ENCODE results near the gene CENPU.

Gene CENPU

DNA sequence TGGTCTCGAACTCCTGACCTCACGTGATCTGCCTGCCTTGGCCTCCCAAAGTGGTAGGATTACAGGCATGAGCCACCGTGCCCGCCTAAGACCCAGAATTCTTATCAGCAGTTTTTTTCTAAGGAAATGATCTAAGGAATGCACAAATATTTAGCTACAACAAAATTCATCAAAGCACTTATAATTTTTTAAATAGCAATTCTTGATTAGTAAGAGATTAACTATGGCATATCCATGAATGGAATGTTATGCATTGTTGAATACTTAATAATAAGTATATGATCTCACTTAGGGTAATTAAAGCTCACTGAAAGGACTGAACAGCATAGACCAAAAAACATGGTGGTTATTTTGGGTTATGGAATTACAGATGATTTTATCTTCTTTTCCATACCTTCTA, 18.4 kb downstream of the CENPU start:
- no peak for DNase-seq (ENCODE audit: low read depth, low spot score)
- H3K27ac ChIP-seq: no peak overlapping the region

DNA sequence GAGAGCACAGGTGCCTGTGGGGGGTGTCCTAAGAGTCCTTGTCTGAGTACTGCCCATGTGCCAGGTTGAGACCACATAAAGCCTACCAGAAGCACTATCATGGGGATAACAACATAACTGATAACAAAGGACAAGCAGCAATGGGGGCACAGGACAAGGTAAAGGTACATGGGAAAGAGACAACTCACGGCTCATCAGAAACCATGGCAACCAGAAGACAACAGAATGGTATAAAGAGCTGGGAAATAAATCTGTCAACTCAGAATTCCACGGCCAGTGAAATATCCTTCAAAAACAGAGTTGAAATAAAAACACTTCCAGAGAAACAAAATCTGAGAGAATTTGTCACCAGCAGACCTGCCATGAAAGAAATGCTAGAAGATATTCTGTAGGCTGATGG, 20.0 kb downstream of the CENPU start:
- no peak for DNase-seq (ENCODE audit: low read depth, low spot score)
- no peak overlapping the region for H3K27ac ChIP-seq

DNA sequence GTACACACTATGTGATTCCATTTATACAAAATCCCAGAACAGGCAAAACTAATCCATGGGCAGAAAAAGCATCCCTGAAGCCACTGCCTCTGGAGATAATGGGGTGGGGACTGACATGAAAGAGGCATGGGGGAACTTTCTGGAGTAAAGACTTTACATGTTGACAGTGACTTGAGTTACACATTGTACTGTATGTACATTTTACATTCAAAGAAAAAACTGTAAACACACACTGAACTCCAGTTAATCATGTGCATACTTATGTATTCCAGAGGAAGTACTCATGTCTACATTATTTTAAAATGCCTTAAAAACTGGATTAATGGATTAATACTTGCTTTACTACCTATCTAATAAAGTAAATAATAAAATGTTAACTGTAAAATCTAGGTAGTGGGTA, 21.6 kb downstream of the CENPU start:
- no peak overlapping the region for H3K27ac ChIP-seq
- no peak for DNase-seq (ENCODE audit: low read depth, low spot score)

DNA sequence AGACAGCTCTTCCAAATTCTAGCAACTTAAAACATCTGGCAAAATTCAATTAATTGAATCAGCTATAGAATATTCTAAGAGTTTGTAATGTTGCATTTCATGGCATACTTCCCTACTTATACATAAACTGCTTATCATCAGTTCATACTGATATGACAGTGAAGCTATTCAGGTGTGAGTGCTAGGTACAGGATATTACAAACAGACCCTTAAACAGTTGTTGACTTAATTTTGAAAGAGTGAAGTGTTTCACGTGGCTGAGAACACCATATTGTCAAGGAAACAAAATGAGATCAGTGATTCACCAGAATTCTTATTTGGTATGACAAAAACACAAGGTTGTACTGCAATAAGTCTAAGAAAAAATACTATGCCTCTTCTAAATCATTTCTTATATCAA, 27.4 kb downstream of the CENPU start:
- DNase-seq (ENCODE audit: low read depth, low spot score): no peak
- H3K27ac ChIP-seq: no peak overlapping the region

DNA sequence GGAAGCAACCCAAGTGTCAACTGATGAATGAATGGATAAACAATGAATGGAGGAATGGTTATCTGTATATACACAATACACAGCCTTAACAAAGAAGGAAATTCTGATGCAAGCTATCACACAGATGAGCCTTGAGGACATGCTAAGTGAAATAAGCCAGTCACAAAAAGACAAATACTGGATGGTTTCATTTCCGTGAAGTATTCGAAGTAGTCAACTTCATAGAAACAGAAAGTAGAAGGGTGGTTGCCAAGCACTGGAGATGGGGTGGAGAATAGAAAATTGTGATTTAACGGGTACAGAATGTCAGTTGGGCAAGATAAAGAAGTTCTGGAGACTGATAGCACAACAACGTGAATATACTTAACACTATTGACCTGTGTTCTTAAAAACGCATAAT, 28.2 kb downstream of the CENPU start:
- no peak overlapping the region for H3K27ac ChIP-seq
- DNase-seq (ENCODE audit: low read depth, low spot score): no peak

DNA sequence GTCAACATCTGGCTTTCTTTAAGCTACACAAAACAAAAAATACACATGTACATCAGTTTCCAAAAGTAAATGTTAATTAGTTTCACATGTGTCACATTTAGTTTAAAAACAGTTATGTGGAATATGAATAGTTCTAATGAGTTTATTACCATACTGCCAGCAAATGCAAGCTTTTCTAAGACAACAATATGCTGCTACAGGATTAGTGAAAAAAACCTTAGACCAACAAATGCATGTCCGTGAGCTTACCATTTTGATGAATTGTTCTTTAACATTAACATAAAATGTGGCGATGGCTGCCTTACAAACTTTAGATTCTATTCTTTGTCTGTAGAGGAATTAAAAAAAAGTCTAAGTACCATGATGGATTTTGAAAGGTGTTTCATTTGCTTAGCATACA, 31.8 kb downstream of the CENPU start:
- no peak overlapping the region for H3K27ac ChIP-seq
- no peak for DNase-seq (ENCODE audit: low read depth, low spot score)

DNA sequence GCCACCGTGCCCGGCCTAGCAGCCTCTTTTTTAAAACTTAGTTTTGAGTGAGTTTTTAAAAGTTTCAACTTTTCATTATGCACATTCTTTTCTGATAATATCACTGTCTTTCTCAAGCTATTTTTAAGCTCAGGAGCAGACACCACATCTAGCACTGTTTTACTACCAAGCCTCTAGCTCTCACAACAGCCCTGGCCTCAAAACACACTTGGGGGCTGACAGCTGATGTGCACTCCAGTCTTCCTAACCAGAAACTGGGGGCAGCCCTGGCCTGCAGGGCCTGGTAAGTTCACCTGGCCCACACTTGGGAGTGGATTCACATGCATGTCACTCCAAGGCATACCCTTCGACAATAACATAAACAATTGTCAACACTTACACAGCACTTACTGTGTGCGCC, 34.0 kb downstream of the CENPU start:
- no peak for DNase-seq (ENCODE audit: low read depth, low spot score)
- H3K27ac ChIP-seq: no peak overlapping the region

DNA sequence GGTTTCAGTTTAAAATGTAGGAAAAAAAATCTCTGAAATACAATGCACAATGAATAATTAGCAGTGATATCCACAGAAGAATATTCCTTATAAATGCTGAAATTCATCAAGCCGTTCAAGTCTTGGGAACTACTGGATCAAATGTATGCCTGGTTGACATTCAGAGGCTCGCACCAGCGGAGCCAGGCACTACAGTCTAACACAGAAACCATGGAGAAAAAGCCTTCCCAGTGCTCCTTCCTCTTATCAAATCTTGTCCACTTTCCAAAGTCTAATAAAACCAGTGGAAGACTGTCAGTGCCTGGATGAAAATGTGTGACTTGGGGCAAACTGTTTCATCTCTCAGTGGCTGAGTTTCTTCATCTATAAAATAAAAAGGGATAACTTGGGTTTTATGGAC, 35.9 kb downstream of the CENPU start:
- H3K27ac ChIP-seq: no peak overlapping the region
- no peak for DNase-seq (ENCODE audit: low read depth, low spot score)

DNA sequence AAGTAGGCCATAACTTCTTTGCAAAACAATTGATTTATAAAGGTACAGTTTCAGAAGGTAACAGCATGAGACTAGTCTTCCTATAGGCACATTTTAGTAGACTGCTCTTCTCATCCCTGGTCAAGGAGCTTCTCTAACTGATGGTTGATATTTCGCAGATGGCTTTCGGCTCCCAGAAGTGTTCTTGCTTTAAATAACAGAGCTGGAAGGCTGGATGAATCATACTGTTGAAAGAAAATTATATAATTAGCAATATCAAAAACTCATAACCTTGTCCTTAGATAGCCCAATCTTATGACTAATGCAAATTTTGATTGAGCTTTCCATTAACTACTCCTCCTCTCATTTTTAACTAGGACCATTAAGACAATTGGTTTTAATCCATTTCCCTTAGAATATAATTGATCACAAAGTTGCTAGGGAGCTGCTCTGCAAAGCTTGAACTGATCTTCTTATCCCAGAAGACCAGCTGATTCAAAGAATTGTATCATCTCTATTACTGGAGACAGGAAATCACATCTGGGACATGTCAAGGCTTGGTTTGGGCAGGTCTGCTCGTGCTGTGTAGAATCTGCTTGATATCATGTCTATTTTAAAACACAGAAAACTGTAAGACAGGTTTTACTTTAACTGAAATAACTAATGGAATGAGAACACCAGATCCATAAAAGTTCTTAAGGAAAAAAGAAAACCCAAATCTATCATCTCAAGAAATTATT, 38.6 kb downstream of the CENPU start:
- H3K27ac ChIP-seq: peak overlapping the region; percentile 79

DNA sequence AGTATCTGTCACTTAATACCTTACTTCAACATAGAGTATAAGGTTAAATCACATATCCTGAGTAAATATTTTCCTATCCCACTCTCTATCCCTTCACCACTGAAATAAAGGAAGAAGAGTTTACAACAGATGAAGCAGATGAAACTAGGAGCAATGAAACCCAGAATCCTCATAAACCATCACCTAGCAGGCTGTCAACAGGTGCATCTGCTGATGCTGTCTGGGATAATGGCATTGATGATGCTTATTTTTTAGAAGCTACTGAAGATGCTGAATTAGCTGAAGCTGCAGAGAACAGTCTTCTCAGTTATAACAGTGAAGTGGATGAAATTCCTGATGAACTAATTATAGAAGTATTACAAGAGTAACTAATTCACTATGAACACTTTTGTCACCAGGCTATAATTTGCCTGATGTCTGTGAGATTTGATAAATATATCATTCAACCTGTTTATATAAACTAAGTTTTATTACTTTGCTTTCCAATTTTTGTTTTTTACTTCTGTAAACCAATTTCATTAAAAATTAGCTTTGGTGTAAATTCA, 39.4 kb downstream of the CENPU start:
- no peak for DNase-seq (ENCODE audit: low read depth, low spot score)

More for the DNA sequence above, 38.6 kb downstream of the CENPU start:
- peak; percentile 59 for DNase-seq (ENCODE audit: low read depth, low spot score)

DNA sequence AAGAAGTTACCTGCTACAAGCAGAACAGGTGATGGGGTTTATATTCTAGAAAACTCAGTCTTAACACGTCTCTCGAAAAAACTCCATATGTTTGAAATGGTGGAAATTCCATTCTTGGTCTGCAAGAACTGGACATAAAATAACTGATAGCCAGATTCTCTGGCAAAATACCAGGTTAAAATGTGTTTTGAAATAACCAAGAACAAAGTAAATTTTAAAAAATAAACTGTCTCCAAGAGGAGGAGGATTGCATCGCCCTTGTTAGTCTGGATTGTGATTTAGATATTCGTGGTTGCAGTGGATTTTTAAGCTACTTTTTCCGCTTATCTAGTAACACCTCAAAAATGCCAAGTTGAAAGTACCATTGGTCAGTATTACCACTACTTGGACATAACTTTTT, 40.8 kb downstream of the CENPU start:
- DNase-seq (ENCODE audit: low read depth, low spot score): no peak
- H3K27ac ChIP-seq: no peak overlapping the region

More for the DNA sequence above, 39.4 kb downstream of the CENPU start:
- peak overlapping the region; percentile 79 for H3K27ac ChIP-seq

DNA sequence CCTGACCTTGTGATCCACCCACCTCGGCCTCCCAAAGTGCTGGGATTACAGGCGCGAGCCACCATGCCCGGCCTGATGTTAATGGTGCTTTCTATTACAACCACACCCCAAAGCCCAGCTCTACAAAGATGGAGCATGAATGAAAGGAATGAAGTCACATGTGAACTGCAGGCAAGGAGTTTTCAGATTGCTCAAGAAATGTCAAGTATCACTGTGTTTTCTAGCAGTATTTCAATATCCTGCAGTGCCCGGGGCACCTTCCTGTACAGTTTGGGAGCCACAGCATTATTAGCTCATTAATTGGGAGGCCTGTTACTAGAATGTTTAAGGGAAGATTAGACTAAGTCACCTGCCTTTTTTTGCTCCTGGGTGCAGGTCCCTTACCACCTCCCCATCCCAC, 44.2 kb downstream of the CENPU start:
- DNase-seq (ENCODE audit: low read depth, low spot score): no peak
- peak overlapping the region; percentile 91 for H3K27ac ChIP-seq

DNA sequence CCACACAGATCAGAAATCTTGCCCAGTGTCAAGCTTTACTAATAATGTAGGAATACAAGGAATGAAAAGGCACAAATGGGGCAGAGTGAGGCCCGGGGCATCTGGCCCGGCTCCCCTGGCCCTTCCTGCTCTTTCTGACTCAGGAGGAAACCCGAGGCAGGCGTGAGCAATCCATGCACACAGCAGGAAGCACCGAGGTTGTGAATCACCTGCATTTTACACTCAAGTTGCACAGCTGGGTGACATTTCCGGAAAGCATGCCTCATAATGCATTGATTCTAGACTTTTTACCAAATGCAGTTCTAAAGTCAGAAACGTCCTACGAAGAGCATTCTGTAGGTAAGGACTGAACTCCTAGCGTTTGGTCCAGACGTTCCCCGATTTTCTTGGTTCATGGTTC, 45.4 kb downstream of the CENPU start:
- DNase-seq (ENCODE audit: low read depth, low spot score): peak; percentile 79
- H3K27ac ChIP-seq: peak overlapping the region; percentile 91

DNA sequence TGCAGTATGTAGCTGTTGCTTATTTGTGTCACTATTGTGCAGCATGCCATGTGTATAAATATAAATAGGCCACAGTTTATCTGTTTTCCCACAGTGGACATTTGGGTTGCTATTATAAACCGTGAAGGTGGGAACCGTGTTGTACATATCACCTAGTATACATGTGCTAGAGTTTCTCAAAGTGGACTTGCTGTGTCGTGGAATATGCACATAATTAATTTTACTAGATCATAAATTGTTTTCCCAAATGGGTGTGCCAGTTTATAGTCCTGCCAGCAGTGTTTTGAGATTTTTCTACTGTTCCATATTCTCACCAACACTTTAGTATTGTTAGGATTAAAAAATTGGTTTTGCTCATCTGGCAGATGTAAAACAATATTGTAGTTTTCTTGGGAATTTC, 45.9 kb downstream of the CENPU start:
- H3K27ac ChIP-seq: peak overlapping the region; percentile 91

DNA sequence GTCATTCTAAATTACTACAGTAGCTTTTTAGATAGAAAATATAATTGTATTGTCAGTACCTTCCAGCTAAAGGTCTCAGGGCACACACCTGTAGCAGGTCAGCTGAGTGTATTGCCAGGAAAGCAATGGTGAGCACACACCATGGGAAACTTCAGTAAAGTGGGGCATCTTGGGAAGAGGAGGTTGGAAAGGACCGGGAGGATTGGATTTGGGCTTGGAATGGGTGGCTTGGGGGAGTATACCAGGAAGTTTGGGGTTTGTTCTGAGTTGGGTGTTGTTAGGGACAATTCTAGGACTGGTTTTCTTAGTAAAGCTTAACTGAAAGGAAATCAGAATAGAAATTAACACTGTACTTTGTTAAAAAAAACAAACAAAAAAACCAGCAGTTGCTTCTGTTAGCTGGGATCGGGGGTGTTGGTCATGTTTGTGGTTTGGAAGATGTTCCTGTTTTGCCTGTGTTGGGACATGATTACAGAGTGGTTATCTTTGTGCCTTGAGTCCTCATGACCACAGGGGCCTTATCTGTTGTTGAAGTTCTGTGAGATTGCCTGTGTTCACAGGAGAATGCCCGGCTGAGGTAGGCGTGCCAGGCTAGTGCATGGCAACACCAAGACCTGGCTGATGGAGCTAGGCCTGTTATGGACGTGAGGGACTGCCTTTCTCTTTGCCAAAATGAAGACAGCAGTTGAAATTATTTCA, 49.3 kb downstream of the CENPU start:
- no peak overlapping the region for H3K27ac ChIP-seq
- DNase-seq (ENCODE audit: low read depth, low spot score): no peak

More for the DNA sequence above, 45.9 kb downstream of the CENPU start:
- no peak for DNase-seq (ENCODE audit: low read depth, low spot score)

DNA sequence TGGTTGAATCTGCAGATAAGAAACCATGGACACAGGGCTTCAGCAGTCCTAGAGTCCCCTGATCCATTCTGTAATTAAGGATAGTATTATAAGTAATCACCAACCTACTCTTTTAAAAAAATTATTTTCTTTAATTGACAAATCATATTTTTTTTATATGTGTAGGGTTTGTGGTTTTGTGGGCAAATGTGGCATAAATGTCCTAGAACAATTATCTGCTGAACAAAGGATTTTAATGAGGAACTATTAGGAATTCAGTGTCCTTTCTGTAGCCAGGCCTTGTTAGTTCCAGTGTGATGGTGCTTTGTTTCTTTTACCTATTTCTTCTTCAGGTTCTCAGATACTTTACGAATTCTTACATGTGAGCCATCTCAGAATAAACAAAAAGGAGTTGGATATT, 52.0 kb downstream of the CENPU start:
- no peak for DNase-seq (ENCODE audit: low read depth, low spot score)
- no peak overlapping the region for H3K27ac ChIP-seq

DNA sequence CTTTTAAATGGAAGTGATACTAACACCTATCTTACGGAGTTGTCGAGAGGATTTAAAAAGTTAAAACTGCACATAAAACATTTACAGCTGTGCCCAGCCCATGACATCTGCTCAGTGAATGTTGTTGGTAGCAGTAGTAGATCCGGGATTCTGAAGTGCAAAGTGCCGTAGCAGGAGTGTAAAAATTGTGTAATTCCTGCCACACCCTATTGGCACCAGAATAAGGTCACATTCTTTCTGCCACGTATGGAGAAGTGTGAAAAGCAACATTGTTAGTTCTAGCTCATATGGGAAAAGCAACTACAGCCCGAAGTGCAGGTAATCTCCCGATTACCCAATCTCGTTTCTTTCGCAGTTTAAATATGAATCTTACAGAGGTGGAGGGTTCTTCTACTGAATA, 53.2 kb downstream of the CENPU start:
- no peak overlapping the region for H3K27ac ChIP-seq
- DNase-seq (ENCODE audit: low read depth, low spot score): no peak

DNA sequence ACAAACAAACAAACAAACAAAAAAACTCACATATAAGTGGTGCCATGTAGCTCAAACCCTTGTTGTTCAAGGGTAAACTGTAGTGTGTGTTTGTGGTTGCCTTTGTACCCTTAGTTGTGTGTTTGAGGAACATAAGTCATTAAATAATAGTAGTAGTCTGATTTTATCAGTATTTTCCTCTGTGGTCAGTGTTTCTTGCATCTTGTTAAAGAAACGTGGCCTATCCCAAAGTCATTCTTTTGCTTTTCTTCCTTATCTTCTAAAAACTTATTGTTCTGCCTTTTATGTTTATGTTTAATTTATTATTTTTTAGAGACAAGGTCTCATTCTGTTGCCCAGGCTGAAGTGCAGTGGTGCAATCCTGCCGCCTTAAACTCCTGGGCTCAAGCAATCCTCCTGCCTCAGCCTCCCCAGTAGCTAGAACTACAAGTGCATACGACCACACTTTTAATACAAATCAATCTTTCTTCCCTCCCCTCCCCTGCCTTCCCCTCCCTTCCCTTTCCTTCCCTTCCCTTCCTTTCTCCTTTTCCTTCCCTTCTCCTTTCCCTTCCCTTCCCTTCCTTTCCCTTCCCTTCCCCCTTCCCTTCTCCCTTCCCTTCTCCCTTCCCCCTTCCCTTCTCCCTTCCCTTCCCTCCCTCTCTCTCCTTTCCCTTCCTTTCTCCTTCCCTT, 57.9 kb downstream of the CENPU start:
- DNase-seq (ENCODE audit: low read depth, low spot score): no peak
- H3K27ac ChIP-seq: no peak overlapping the region

DNA sequence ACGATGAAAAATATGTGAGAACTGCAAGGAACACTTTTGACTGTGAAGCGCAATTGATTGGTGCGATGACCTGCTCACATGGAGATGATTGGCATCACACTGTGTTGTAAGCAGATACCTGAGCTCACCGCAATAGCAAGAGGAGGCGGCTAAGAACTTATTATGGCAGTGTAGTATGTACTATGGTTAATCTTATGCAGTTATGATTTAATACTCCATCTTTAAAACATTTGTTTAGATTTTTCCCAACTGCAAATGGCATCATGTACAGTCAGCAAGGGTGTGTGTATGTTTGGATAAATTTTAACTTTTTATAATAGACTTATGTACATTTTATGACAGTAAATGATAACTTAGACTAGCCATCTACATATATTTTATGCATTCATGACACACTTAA, 58.9 kb downstream of the CENPU start:
- DNase-seq (ENCODE audit: low read depth, low spot score): no peak
- H3K27ac ChIP-seq: no peak overlapping the region

DNA sequence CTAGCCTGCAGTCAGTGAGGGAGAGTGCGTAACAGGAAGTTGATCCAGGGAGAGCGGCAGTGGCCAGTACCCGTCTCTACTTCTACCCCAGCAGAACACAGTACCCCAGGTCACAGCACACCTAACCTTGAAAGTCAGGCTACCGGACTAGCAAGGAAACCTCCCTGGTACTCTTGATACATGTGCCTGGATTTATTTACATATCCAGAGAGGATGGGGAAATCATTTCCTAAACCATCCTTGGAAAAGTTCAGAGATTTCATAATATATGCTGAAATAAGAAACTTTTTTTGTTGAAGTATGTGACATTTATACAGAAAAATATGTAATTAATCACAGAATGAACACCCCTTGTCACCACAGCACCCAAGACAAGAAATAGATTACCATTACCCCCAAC, 59.9 kb downstream of the CENPU start:
- H3K27ac ChIP-seq: no peak overlapping the region
- no peak for DNase-seq (ENCODE audit: low read depth, low spot score)

DNA sequence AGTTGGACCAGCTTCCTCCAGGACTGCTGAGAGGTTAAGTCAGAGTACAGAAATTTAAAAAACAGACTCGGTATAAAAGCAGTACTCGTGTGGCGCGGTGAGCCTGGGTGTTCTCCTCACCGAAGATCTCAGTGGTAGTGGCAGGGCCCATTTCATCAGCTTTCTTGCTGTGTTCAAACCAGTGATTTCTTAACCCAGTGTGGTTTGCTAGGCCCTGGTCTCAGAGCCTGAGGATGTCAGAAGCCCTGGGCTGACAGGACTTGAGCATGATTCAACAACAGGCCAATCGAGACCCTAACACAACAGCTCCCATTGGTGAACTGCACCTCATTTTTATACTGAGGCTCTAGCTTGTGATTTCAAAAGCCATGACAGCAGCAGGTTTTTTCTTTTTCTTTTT, 61.2 kb downstream of the CENPU start:
- H3K27ac ChIP-seq: no peak overlapping the region
- no peak for DNase-seq (ENCODE audit: low read depth, low spot score)
